ENCODE measurements around the gene ELMO1. TPM values are rescaled to one million over a fixed set of nuclear protein-coding genes. Genes with fewer than 3 reads are reported as not detected.

The ELMO1 gene
- total and polyA plus RNA-seq, 2 of the 13 experiments (the other 11 are each of a cell fraction or from before 2014, with no cell fraction given): 0.11 to 0.17 TPM

DNA sequence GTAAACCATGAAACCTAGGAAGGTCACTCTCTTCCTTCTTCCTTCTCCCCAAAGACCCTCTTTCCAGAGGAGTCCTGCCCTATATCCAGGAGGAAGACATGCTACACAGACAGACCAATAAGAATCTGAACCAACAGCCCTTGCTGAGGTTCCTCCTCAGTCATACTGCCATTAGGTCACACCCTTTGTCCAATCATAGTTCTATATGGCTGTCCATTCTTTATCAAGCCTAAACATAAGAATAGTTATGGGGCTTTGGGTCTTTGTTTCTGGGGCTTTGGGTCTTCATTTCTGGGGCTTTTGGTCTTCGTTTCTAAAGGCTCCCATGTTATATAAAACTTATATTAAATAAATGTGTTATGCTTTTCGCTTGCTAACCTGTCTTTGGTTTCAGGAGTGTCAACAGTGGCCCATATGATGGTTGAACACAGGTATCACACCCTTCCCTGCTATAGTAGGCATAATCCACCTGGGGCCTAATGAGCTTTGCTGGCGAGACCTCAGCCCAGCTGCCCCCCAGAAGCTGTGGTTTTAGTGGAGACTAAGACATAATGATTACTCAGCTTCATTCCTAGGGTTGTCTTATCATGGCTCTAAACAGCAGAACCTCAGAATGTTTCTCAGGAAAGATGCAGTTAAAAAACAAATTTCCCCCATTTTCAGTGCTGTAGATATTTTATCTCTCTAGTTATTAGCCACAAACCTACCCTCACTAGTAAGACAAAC lies 91.6 kb downstream of the ELMO1 start:
- in situ Hi-C loops (cut with HindIII; ENCODE audit: extremely low pct_ligation_motif_present, low pct_unique_long_range_greater_than_20kb) (no loop called here), intact Hi-C loops (cut with micrococcal nuclease; ENCODE audit: unreplicated experiment) (loop anchor here (10.0 kb wide), 1 partner anchor 122 kb away; no protein-coding TSS in a partner anchor)
- WGBS (ENCODE audit: low lambda C conversion rate): 6% methylated on average over 3 of the region's 3 CpGs
- ChIA-PET CTCF (ENCODE audit: low intra/inter-chr PET ratio, low total read pairs) (no interaction called here), POLR2A (no interaction called here)
- Histone ChIP-seq H3K27ac (ENCODE audit: extremely low read length, insufficient read depth, low read length) (no peak overlapping the region), H4K20me1 (ENCODE audit: insufficient read depth, low read length) (no peaks in the 10 kb centered on the region), H3K4me1 (ENCODE audit: insufficient read depth, low read length) (peaks cover 7% of the 10 kb centered on the region; the same call in 1 of the 2 replicates), H3K4me2 (ENCODE audit: low read depth, low read length) (no peak overlapping the region), H3K36me3 (replicated peaks in 1 of 2; ENCODE audit: control insufficient read depth in 1 of 2, insufficient read depth in 2 of 2, low read length in 2 of 2) (no peaks in the 10 kb centered on the region), H3K4me3 (replicated peaks in 1 of 3; ENCODE audit: insufficient read depth in 1 of 3, low read depth in 2 of 3, low read length in 3 of 3) (no peak overlapping the region), H2AFZ (ENCODE audit: low read length) (no peak overlapping the region), H3K79me2 (ENCODE audit: insufficient read depth, low read length) (no peaks in the 10 kb centered on the region), H3K27me3 (ENCODE audit: control insufficient read depth in 1 of 2, insufficient read depth in 2 of 2, low read length in 2 of 2) (no peaks in the 10 kb centered on the region; a peak in 1 of 5 replicates), H3K9me3 (ENCODE audit: low read length) (no peaks in the 10 kb centered on the region), H3K9ac (ENCODE audit: insufficient read depth, low read depth, low read length) (no peak overlapping the region)
- BruUV-seq (replicated peaks): no TSS peak
- FAIRE-seq (no peak), ATAC-seq (no peak), DNase-seq (ENCODE audit: low spot score) (no peak)
- no peak for TF ChIP-seq MXI1 (IDR thresholded peaks at IDR 0.05; ENCODE audit: borderline replicate concordance, low read depth, low read length)
- no peak for TF ChIP-seq SSRP1 (CRISPR knock-in tag; IDR thresholded peaks at IDR 0.05)
- TF ChIP-seq DNMT3B (CRISPR knock-in tag; conservative IDR thresholded peaks at IDR 0.05): no peak
- no peak for TF ChIP-seq SRSF4 (IDR thresholded peaks at IDR 0.05; ENCODE audit: low read depth, low read length, poor library complexity, severe bottlenecking)
- TF ChIP-seq NFE2L1 (CRISPR knock-in tag; IDR thresholded peaks at IDR 0.05; ENCODE audit: borderline replicate concordance): no peak
- TF ChIP-seq FOXA1 (IDR thresholded peaks at IDR 0.05): no peak
- no peak for TF ChIP-seq FOXA1 (CRISPR knock-in tag; IDR thresholded peaks at IDR 0.05)
- no peak for TF ChIP-seq SIN3A (IDR thresholded peaks at IDR 0.05; ENCODE audit: borderline replicate concordance, low read depth, low read length)
- TF ChIP-seq TBL1XR1 (IDR thresholded peaks at IDR 0.05; ENCODE audit: borderline replicate concordance, low read length, partially characterized antibody): no peak
- TF ChIP-seq SP4 (CRISPR knock-in tag; IDR thresholded peaks at IDR 0.05): no peak
- no peak for TF ChIP-seq ARNTL (CRISPR knock-in tag; IDR thresholded peaks at IDR 0.05)
- TF ChIP-seq MIER3 (CRISPR knock-in tag; IDR thresholded peaks at IDR 0.05; ENCODE audit: borderline replicate concordance): no peak
- TF ChIP-seq, protein P1, sequence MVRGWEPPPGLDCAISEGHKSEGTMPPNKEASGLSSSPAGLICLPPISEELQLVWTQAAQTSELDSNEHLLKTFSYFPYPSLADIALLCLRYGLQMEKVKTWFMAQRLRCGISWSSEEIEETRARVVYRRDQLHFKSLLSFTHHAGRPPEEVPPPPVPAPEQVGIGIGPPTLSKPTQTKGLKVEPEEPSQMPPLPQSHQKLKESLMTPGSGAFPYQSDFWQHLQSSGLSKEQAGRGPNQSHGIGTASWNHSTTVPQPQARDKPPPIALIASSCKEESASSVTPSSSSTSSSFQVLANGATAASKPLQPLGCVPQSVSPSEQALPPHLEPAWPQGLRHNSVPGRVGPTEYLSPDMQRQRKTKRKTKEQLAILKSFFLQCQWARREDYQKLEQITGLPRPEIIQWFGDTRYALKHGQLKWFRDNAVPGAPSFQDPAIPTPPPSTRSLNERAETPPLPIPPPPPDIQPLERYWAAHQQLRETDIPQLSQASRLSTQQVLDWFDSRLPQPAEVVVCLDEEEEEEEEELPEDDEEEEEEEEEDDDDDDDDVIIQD (CRISPR knock-in tag; IDR thresholded peaks at IDR 0.05; ENCODE audit: low read depth): no peak
- TF ChIP-seq, protein P2, sequence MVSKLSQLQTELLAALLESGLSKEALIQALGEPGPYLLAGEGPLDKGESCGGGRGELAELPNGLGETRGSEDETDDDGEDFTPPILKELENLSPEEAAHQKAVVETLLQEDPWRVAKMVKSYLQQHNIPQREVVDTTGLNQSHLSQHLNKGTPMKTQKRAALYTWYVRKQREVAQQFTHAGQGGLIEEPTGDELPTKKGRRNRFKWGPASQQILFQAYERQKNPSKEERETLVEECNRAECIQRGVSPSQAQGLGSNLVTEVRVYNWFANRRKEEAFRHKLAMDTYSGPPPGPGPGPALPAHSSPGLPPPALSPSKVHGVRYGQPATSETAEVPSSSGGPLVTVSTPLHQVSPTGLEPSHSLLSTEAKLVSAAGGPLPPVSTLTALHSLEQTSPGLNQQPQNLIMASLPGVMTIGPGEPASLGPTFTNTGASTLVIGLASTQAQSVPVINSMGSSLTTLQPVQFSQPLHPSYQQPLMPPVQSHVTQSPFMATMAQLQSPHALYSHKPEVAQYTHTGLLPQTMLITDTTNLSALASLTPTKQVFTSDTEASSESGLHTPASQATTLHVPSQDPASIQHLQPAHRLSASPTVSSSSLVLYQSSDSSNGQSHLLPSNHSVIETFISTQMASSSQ (IDR thresholded peaks at IDR 0.05; ENCODE audit: low read depth): no peak
- TF ChIP-seq, protein P2 (CRISPR knock-in tag; IDR thresholded peaks at IDR 0.05; ENCODE audit: borderline replicate concordance): no peak
- no peak for TF ChIP-seq ZFP36 (IDR thresholded peaks at IDR 0.05; ENCODE audit: borderline replicate concordance, low read depth, low read length, partially characterized antibody)
- TF ChIP-seq SKI (IDR thresholded peaks at IDR 0.05; ENCODE audit: partially characterized antibody): no peak
- TF ChIP-seq, protein P3, sequence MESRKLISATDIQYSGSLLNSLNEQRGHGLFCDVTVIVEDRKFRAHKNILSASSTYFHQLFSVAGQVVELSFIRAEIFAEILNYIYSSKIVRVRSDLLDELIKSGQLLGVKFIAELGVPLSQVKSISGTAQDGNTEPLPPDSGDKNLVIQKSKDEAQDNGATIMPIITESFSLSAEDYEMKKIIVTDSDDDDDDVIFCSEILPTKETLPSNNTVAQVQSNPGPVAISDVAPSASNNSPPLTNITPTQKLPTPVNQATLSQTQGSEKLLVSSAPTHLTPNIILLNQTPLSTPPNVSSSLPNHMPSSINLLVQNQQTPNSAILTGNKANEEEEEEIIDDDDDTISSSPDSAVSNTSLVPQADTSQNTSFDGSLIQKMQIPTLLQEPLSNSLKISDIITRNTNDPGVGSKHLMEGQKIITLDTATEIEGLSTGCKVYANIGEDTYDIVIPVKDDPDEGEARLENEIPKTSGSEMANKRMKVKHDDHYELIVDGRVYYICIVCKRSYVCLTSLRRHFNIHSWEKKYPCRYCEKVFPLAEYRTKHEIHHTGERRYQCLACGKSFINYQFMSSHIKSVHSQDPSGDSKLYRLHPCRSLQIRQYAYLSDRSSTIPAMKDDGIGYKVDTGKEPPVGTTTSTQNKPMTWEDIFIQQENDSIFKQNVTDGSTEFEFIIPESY (CRISPR knock-in tag; IDR thresholded peaks at IDR 0.05): no peak

All from HepG2 (cell line).